GM12878 (cell line): ENCODE data around the gene COL16A1. TPM values are rescaled to one million over a fixed set of nuclear protein-coding genes. Genes with fewer than 3 reads are reported as not detected.
A peak's percentile ranks its signal among the peaks of the same experiment; 100 is the strongest.

Source experiments
- ATAC-seq: fragments of 200-7000 bp; cut with Tn5 transposase; 3 replicates; pipeline ENCODE4 v1.9.1; 2020; ENCODE audit warnings: mild to moderate bottlenecking, moderate library complexity
- BruUV-seq: library from RNA; stranded (reverse); fragments of 400-500 nt; replicated peaks from 2 replicates; lab custom pipeline; 2021; lab: Mats Ljungman, UMichigan
- CTCF ChIA-PET: fragments of 300-600 bp; sonication (Branson Sonifier 250); formaldehyde crosslinking; extraction: SDS; loops from one replicate; lab custom pipeline; 2021; ENCODE audit warnings: inconsistent platforms; lab: Yijun Ruan, JAX
- POLR2A ChIA-PET: fragments of 350-600 bp; formaldehyde crosslinking; extraction: SDS; loops from one replicate; lab custom pipeline; 2021; ENCODE audit warnings: inconsistent platforms; lab: Charles Lee
- RAD21 ChIA-PET: fragments of 300-600 bp; sonication (Branson Sonifier 250); formaldehyde crosslinking; loops from one replicate; lab custom pipeline; 2023; ENCODE audit warnings: antibody characterized with exemption; ENCODE audit not compliant: unreplicated experiment; lab: Charles Lee
- SMC1A ChIA-PET: fragments of 300-600 bp; sonication (Branson Sonifier 250); formaldehyde crosslinking; loops from one replicate; lab custom pipeline; 2023; ENCODE audit not compliant: unreplicated experiment, uncharacterized antibody; lab: Charles Lee
- DNase-seq: peaks from one replicate; pipeline ENCODE4 v3.0.0-alpha.2; 2011; ENCODE audit warnings: low read depth, low spot score
- FAIRE-seq: peaks from 3 replicates; lab custom pipeline; 2011; peaks lifted over from hg19 to GRCh38; lab: Jason Lieb, UNC
- H2AFZ ChIP-seq: 2 replicates; pipeline ENCODE4 v1.6.0; 2011; ENCODE audit warnings: low read depth, low read length, control low read depth; ENCODE audit not compliant: control insufficient read depth
- H3K27ac ChIP-seq: 2 replicates; pipeline ENCODE4 v1.5.1; 2011; ENCODE audit warnings: control low read depth; ENCODE audit not compliant: control insufficient read depth, insufficient read depth
- H3K27me3 ChIP-seq, 2 experiments: replicated peaks in 1 of 2; 2 replicates each; pipeline versions ENCODE4 v1.6.0 to v1.6.1; 2011; ENCODE audit warnings: low read length in 1 of 2; ENCODE audit not compliant: control insufficient read depth in 2 of 2, insufficient read depth in 2 of 2
- H3K36me3 ChIP-seq, 2 experiments: 2 replicates each; pipeline ENCODE4 v1.5.1; 2011; ENCODE audit warnings: low read length in 1 of 2; ENCODE audit not compliant: control insufficient read depth in 2 of 2, insufficient read depth in 2 of 2
- H3K4me1 ChIP-seq: 2 replicates; pipeline ENCODE4 v1.6.1; 2011; ENCODE audit warnings: mild to moderate bottlenecking, low read length, moderate library complexity, mixed read lengths; ENCODE audit not compliant: control insufficient read depth, insufficient read depth
- H3K4me2 ChIP-seq: 2 replicates; pipeline ENCODE4 v1.6.0; 2011; ENCODE audit warnings: control low read depth; ENCODE audit not compliant: control insufficient read depth, insufficient read depth
- H3K4me3 ChIP-seq: fragments of 200-600 bp; sonication (generic); 2 replicates; pipeline ENCODE4 v1.5.1; 2016
- H3K79me2 ChIP-seq: 2 replicates; pipeline ENCODE4 v1.6.0; 2011; ENCODE audit warnings: low read length; ENCODE audit not compliant: control insufficient read depth, insufficient read depth
- H3K9ac ChIP-seq: 2 replicates; pipeline ENCODE4 v1.8.0; 2011; ENCODE audit warnings: low read length, control low read depth, mixed read lengths; ENCODE audit not compliant: control insufficient read depth, insufficient read depth
- H3K9me3 ChIP-seq: replicated peaks from 3 replicates; pipeline ENCODE4 v1.5.1; 2011; ENCODE audit warnings: mild to moderate bottlenecking, low read length; ENCODE audit not compliant: control insufficient read depth, insufficient read depth
- H4K20me1 ChIP-seq: 2 replicates; pipeline ENCODE4 v1.6.0; 2011; ENCODE audit not compliant: control insufficient read depth, insufficient read depth
- BMI1 ChIP-seq: fragments of 450-650 bp; IDR thresholded peaks from 2 replicates; pipeline ENCODE4 v1.6.1; 2016; ENCODE audit warnings: mild to moderate bottlenecking, moderate library complexity, borderline replicate concordance
- CEBPB ChIP-seq, 2 experiments: fragments of 150-350 bp in 1 of 2; IDR thresholded peaks; 2 replicates each; pipeline ENCODE4 v1.6.1; 2012 to 2014; ENCODE audit warnings: low read depth in 2 of 2, low read length in 2 of 2, borderline replicate concordance in 1 of 2, inconsistent platforms in 1 of 2
- CREM ChIP-seq: IDR thresholded peaks from 2 replicates; pipeline ENCODE4 v1.6.1; 2014; ENCODE audit warnings: antibody characterized with exemption, low read depth
- CUX1 ChIP-seq: IDR thresholded peaks from 2 replicates; pipeline ENCODE4 v1.6.1; 2012; ENCODE audit warnings: improper control_type of control experiment, low read depth, low read length; ENCODE audit not compliant: insufficient replicate concordance
- IKZF2 ChIP-seq, 2 experiments: fragments of 450-650 bp; IDR thresholded peaks; 2 replicates each; pipeline ENCODE4 v1.6.1; 2017; ENCODE audit warnings: mild to moderate bottlenecking in 2 of 2, moderate library complexity in 2 of 2
- KLF5 ChIP-seq: fragments of 450-650 bp; IDR thresholded peaks from 2 replicates; pipeline ENCODE4 v1.6.1; 2014; ENCODE audit warnings: mild to moderate bottlenecking; ENCODE audit not compliant: partially characterized antibody
- MEF2A ChIP-seq: IDR thresholded peaks from 2 replicates; pipeline ENCODE4 v1.6.1; 2011; ENCODE audit warnings: low read depth, mild to moderate bottlenecking, low read length, moderate library complexity; ENCODE audit not compliant: insufficient read depth
- NRF1 ChIP-seq: conservative IDR thresholded peaks from 2 replicates; pipeline ENCODE4 v1.6.1; 2011; ENCODE audit warnings: mild to moderate bottlenecking, low read depth, low read length, improper control_type of control experiment
- RCOR1 ChIP-seq: conservative IDR thresholded peaks from 2 replicates; pipeline ENCODE4 v1.6.1; 2012; ENCODE audit warnings: low read depth, low read length, improper control_type of control experiment
- REST ChIP-seq: IDR thresholded peaks from 2 replicates; pipeline ENCODE4 v1.6.1; 2012; ENCODE audit warnings: mild to moderate bottlenecking, low read depth, low read length
- RUNX3 ChIP-seq: IDR thresholded peaks from 2 replicates; pipeline ENCODE4 v1.6.1; 2012; ENCODE audit warnings: low read length, inconsistent platforms
- SIN3A ChIP-seq: IDR thresholded peaks from 2 replicates; pipeline ENCODE4 v1.6.1; 2012; ENCODE audit warnings: low read depth, low read length, improper control_type of control experiment
- SMARCA5 ChIP-seq: fragments of 450-650 bp; IDR thresholded peaks from 2 replicates; pipeline ENCODE4 v1.6.1; 2017; ENCODE audit warnings: mild to moderate bottlenecking
- YY1 ChIP-seq: IDR thresholded peaks from 2 replicates; pipeline ENCODE4 v1.6.1; 2011; ENCODE audit warnings: low read depth, mild to moderate bottlenecking, low read length
- ZBED1 ChIP-seq: IDR thresholded peaks from 2 replicates; pipeline ENCODE4 v1.6.1; 2016; ENCODE audit warnings: borderline replicate concordance
- WGBS: methylation state at CpG from one replicate; pipeline ENCODE4 v1.1.6; 2016; ENCODE audit warnings: low lambda C conversion rate; ENCODE audit not compliant: insufficient replicate concordance, insufficient coverage; ENCODE audit errors: missing lambda C conversion rate; 5-methylcytosine and 5-hydroxymethylcytosine counted together
- in situ Hi-C: fragments of 300-500 bp; cut with MboI; formaldehyde crosslinking; loops from 9 replicates; pipeline ENCODE4 v1.14.3; 2018; ENCODE audit warnings: mixed read lengths
- intact Hi-C: fragments of 100-400 bp; cut with micrococcal nuclease; formaldehyde crosslinking; loops from one replicate; pipeline ENCODE4 v1.14.2; 2022; ENCODE audit not compliant: unreplicated experiment
- polyA plus RNA-seq, 11 experiments: library from polyadenylated mRNA; depleted of rRNA in 4 of 11; unstranded in 6 of 11; stranded (reverse) in 5 of 11; fragments of >200 nt; fragmentation: Nextera tagmentation in 4 of 11; fragmentation: Illumina TruSeq in 1 of 11; extraction: Ambion mirVana in 4 of 11; extraction: Trizol in 1 of 11; gene quantifications; 1 replicate in 1 of 11; 2 replicates in 10 of 11; pipeline versions ENCODE4 v1.2.1 to v1.2.3, GENCODE V29; 2011 to 2016; ENCODE audit warnings: inconsistent platforms in 2 of 11, missing spikeins in 2 of 11, low read depth in 1 of 11
- total RNA-seq, 4 experiments: library from RNA; depleted of rRNA in 3 of 4; stranded (reverse); fragments of >200 nt in 3 of 4; fragmentation: Illumina TruSeq in 1 of 4; extraction: Trizol in 1 of 4; gene quantifications; 2 replicates each; pipeline versions ENCODE4 v1.2.1 to v1.2.3, GENCODE V29; 2013 to 2021

COL16A1 gene
- total and polyA plus RNA-seq, 10 of the 15 experiments (the other 5 are each of a cell fraction or from before 2014, with no cell fraction given) = 0.02 to 3.7 (median 0.59) TPM

- no peak overlapping the region for H3K9ac ChIP-seq
- BruUV-seq = no TSS peak
- DNase-seq = peak; percentile 13
- H2AFZ ChIP-seq = no peak overlapping the region
- H3K9me3 ChIP-seq = no peaks in the 10 kb centered on the region
- SMC1A ChIA-PET = interaction anchor here (0.6 to 4.0 kb wide), 13 partner anchors 13 to 245 kb away, joined by 3 to 19 read pairs (median 3); partner anchors contain the start of gene HCRTR1
- H3K4me1 ChIP-seq = peaks cover 5% of the 10 kb centered on the region; the same call in 1 of the 2 replicates
- H3K27me3 ChIP-seq = no peaks in the 10 kb centered on the region
- RAD21 ChIA-PET = interaction anchor here (0.6 to 1.7 kb wide), 10 partner anchors 13 to 360 kb away, joined by 3 to 7 read pairs (median 4); partner anchors contain the start of gene COL16A1
- WGBS = 26% methylated on average over 5 of the region's 5 CpGs
- in situ Hi-C loops (no loop called here), intact Hi-C loops (loop anchor here (5.0 kb wide), 1 partner anchor 76 kb away; no protein-coding TSS in a partner anchor)
- H3K79me2 ChIP-seq = peaks cover 55% of the 10 kb centered on the region
- no peak overlapping the region; the same call in 1 of the 2 replicates for H3K4me3 ChIP-seq
- H3K4me2 ChIP-seq = peak overlapping the region; percentile 56
- POLR2A ChIA-PET = interaction anchor here (0.6 to 2.6 kb wide), 7 partner anchors 10 to 376 kb away, joined by 3 to 9 read pairs (median 3); no protein-coding TSS in a partner anchor
- CTCF ChIA-PET = interaction anchor here (0.6 to 7.1 kb wide), 10 partner anchors 8 to 261 kb away, joined by 3 to 47 read pairs (median 6); partner anchors contain the start of gene HCRTR1
- peak overlapping the region; percentile 27 for H3K27ac ChIP-seq
- FAIRE-seq = no peak
- no peaks in the 10 kb centered on the region; the same call in 1 of the 2 replicates for H4K20me1 ChIP-seq
- peak; percentile 74 for ATAC-seq
- peaks cover 2 to 11% of the 10 kb centered on the region in 2 experiments; a peak in 3 of 4 replicates for H3K36me3 ChIP-seq
- TF ChIP-seq CUX1 (no peak), MEF2A (no peak), YY1 (no peak), SMARCA5 (no peak), IKZF2 (IDR thresholded peaks at IDR 0.05) (0 out of 4 replicates have a peak, but pooled peaks of 1 of the 2 experiments have one; percentile 9), RUNX3 (peak; percentile 52; the same call in 1 of the 2 replicates), CREM (no peak), RCOR1 (no peak), REST (no peak), CEBPB (IDR thresholded peaks at IDR 0.05; ENCODE audit: borderline replicate concordance in 1 of 2, low read depth in 2 of 2, low read length in 2 of 2) (no peak), KLF5 (no peak), SIN3A (no peak), BMI1 (no peak), NRF1 (no peak), ZBED1 (no peak)
These were observed 65.7 kb downstream of the COL16A1 start for GRCh38 chr1:31637915-31638673.
